WTC11 (cell line): ENCODE results near the gene CHD9. TPM values are rescaled to one million over a fixed set of nuclear protein-coding genes. Genes with fewer than 3 reads are reported as not detected.
A peak's percentile ranks its signal among the peaks of the same experiment; 100 is the strongest.
"Not testable (repeated sequence)": the region's sequence is repeated elsewhere in the genome, so short reads cannot be mapped to it uniquely, and the experiment has no call there.

Experiments used
- ATAC-seq: fragments of 200-7000 bp; cut with Tn5 transposase; 2 replicates; pipeline ENCODE4 v1.10.0; 2021; ENCODE audit warnings: mild to moderate bottlenecking, moderate library complexity
- CTCF ChIA-PET: fragments of 300-600 bp; sonication (Branson Sonifier 250); formaldehyde crosslinking; loops from one replicate; lab custom pipeline; 2021; ENCODE audit warnings: antibody characterized with exemption; lab: Charles Lee
- POLR2A ChIA-PET: fragments of 350-600 bp; sonication (Branson Sonifier 250); formaldehyde crosslinking; loops from one replicate; lab custom pipeline; 2021; ENCODE audit warnings: antibody characterized with exemption; lab: Charles Lee
- DNase-seq: peaks from one replicate; pipeline ENCODE4 v3.0.0; 2021; ENCODE audit warnings: low spot score
- H3K27ac Mint-ChIP-seq: 2 replicates; pipeline ENCODE4 v1.8.0; 2021; ENCODE audit warnings: mixed read lengths
- H3K27me3 Mint-ChIP-seq: 2 replicates; pipeline ENCODE4 v1.8.0; 2021; ENCODE audit warnings: low read depth, mild to moderate bottlenecking, moderate library complexity, mixed read lengths
- H3K36me3 Mint-ChIP-seq: 2 replicates; pipeline ENCODE4 v1.8.0; 2021; ENCODE audit warnings: mixed read lengths
- H3K4me1 Mint-ChIP-seq: 2 replicates; pipeline ENCODE4 v1.8.0; 2022; ENCODE audit warnings: mixed read lengths
- H3K4me3 Mint-ChIP-seq: 2 replicates; pipeline ENCODE4 v1.8.0; 2021; ENCODE audit warnings: mild to moderate bottlenecking, moderate library complexity, mixed read lengths
- H3K9me3 Mint-ChIP-seq: 2 replicates; pipeline ENCODE4 v1.8.0; 2021; ENCODE audit warnings: mixed read lengths
- CBFB ChIP-seq: sonication (generic); formaldehyde crosslinking; IDR thresholded peaks from 2 replicates; pipeline ENCODE4 v1.8.1; 2022; ENCODE audit warnings: mild to moderate bottlenecking, low read depth, missing genetic modification reagents
- GABPB1 ChIP-seq: sonication (generic); formaldehyde crosslinking; IDR thresholded peaks from 2 replicates; pipeline ENCODE4 v1.8.1; 2023; ENCODE audit warnings: mild to moderate bottlenecking, missing genetic modification reagents
- GRHL2 ChIP-seq: fragments of 250-450 bp; sonication (Bioruptor Pico); IDR thresholded peaks from 2 replicates; pipeline ENCODE4 v1.8.0; 2022; ENCODE audit warnings: mild to moderate bottlenecking, moderate library complexity; ENCODE audit not compliant: insufficient replicate concordance, severe bottlenecking
- KAT7 ChIP-seq: sonication (generic); formaldehyde crosslinking; IDR thresholded peaks from 2 replicates; pipeline ENCODE4 v1.8.1; 2023; ENCODE audit warnings: missing genetic modification reagents, mild to moderate bottlenecking, borderline replicate concordance
- NFE2L1 ChIP-seq: sonication (generic); formaldehyde crosslinking; IDR thresholded peaks from 2 replicates; pipeline ENCODE4 v1.8.1; 2023; ENCODE audit warnings: missing genetic modification reagents
- NR3C1 ChIP-seq: sonication (generic); formaldehyde crosslinking; conservative IDR thresholded peaks from 2 replicates; pipeline ENCODE4 v1.8.1; 2023; ENCODE audit warnings: low read depth, mild to moderate bottlenecking, missing genetic modification reagents
- SP1 ChIP-seq: sonication (generic); formaldehyde crosslinking; conservative IDR thresholded peaks from 2 replicates; pipeline ENCODE4 v1.8.1; 2022; ENCODE audit warnings: missing genetic modification reagents
- TEAD1 ChIP-seq: sonication (generic); formaldehyde crosslinking; IDR thresholded peaks from 2 replicates; pipeline ENCODE4 v1.8.0; 2022; ENCODE audit warnings: mild to moderate bottlenecking, missing genetic modification reagents
- ZNF263 ChIP-seq: sonication (generic); formaldehyde crosslinking; IDR thresholded peaks from 2 replicates; pipeline ENCODE4 v1.8.1; 2022; ENCODE audit warnings: low read depth, mild to moderate bottlenecking, moderate library complexity, missing genetic modification reagents
- total RNA-seq: library from RNA; stranded (reverse); gene quantifications from 3 replicates; pipeline ENCODE4 v1.2.3, GENCODE V29; 2021
- TF ChIP-seq, protein P1 (sequence below): sonication (generic); formaldehyde crosslinking; IDR thresholded peaks from 2 replicates; pipeline ENCODE4 v1.8.1; 2023; ENCODE audit warnings: mild to moderate bottlenecking, missing genetic modification reagents, moderate library complexity
- TF ChIP-seq, protein P2 (sequence below): fragments of 250-450 bp; sonication (Bioruptor Pico); IDR thresholded peaks from 2 replicates; pipeline ENCODE4 v1.8.0; 2021; ENCODE audit warnings: mild to moderate bottlenecking
- TF ChIP-seq, protein P3 (sequence below): sonication (generic); formaldehyde crosslinking; IDR thresholded peaks from 2 replicates; pipeline ENCODE4 v1.8.0; 2023; ENCODE audit warnings: mild to moderate bottlenecking, missing genetic modification reagents
- TF ChIP-seq, protein P4 (sequence below): sonication (generic); formaldehyde crosslinking; IDR thresholded peaks from 2 replicates; pipeline ENCODE4 v1.8.1; 2023; ENCODE audit warnings: mild to moderate bottlenecking, missing genetic modification reagents
- TF ChIP-seq, protein P5 (sequence below): fragments of 250-450 bp; sonication (Bioruptor Pico); IDR thresholded peaks from 2 replicates; pipeline ENCODE4 v1.9.0; 2021; ENCODE audit warnings: mild to moderate bottlenecking

The CHD9 gene
- total RNA-seq, 1 experiment from 2014 or later, result 31.3 TPM

DNA sequence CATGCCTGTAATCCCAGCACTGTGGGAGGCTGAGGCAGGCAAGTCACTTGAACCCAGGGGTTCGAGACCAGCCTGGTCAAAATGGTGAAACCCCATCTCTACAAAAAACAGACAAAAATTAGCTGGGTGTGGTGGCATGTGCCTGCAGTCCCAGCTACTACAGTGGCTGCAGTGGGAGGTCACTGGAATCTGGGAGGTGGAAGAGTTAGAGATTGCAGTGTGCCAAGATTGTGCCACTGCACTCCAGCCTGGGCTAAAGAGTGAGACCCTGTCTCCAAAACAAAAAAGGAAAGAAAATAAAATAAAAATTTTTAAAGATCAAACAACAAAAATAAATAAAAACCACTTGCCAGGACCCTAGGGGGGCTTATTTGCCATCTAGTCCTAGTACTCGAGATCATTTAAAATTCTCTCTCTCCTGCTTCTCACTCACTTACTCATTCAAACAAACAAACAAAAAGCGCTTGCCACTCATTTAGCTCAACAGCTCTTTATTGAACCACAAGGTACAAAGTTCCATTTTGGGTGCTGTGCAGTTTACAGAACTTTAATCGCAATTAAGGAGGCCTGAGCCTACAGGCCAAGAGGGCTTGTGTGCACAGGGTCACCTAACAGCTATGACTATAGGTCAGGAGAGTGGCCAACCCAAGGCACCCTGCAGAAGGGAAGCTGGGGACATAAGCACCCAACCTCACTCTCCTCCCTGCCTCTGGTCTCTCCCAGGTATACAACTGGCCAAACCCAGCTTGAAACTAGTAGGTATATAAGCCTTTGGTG lies 6.5 kb upstream of the CHD9 start (continued):
- TF ChIP-seq, protein P1, sequence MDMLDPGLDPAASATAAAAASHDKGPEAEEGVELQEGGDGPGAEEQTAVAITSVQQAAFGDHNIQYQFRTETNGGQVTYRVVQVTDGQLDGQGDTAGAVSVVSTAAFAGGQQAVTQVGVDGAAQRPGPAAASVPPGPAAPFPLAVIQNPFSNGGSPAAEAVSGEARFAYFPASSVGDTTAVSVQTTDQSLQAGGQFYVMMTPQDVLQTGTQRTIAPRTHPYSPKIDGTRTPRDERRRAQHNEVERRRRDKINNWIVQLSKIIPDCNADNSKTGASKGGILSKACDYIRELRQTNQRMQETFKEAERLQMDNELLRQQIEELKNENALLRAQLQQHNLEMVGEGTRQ (CRISPR knock-in tag), result no peak
- no peak for TF ChIP-seq GRHL2
- no peak for TF ChIP-seq TEAD1

DNA sequence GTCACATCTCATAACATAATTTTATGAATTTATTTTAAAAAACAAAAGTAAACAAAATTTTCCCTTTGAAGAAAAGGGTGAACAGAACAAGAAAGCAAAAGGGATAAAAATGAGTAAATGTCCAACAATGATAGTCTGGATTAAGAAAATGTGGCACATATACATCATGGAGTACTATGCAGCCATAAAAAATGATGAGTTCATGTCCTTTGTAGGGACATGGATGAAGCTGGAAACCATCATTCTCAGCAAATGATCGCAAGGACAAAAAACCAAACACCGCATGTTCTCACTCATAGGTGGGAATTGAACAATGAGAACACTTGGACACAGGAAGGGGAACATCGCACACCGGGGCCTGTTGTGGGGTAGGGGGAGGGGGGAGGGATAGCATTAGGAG lies 3.5 kb upstream of the CHD9 start:
- H3K9me3 Mint-ChIP-seq, result peaks cover 12% of the 10 kb centered on the region
- POLR2A ChIA-PET, result interaction anchor here (0.7 kb wide), 1 partner anchor 8 kb away, joined by 3 read pairs; no protein-coding TSS in a partner anchor

DNA sequence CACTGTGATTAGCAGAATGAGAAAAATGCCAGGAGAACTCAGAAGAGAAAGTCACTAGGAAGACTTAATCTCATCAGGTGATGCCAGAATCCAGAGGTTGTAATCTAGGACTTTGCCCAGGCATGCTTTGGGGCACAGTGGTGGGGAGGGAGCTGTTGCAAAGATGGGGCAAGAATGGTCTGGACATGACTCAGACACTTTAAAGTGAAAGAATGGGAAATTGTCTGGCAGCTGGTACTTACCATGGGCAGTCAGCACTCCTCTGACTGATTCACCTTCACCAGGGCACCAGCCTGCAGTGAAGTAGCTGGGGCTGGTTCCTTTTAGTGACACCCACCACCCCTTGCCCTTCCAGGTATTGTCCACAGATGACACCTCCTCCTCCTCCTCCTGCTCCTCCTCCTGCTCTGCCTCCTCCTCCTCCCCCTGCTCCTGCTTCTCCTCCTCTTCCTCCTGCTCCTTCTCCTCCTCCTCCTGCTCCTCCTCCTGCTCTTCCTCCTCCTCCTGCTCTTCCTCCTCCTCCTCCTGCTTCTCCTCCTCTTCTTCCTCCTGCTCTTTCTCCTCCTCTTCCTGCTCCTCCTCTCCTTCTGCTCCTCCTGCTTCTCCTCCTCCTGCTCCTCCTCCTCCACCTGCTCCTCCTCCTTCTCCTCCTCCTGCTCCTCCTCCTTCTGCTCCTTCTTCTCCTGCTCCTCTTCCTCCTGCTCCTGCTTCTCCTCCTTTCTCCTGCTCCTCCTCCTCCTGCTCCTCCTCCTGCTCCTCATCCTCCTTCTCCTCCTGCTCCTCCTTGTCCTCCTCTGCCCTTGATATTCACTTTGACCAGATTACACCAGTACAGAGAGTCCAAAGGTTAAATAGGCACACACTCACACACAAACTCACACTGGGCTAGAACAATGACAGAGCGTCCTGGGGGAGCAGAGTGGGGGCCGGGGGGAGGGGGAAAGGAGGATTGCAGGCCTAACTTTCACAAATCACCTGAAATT lies 2.0 kb upstream of the CHD9 start, which contains the start of gene CHD9NB:
CHD9NB (minus strand) TSS at position 379 of the 983 bp plus-strand sequence. CDS start 8,739 bp downstream, outside the sequence.
- H3K36me3 Mint-ChIP-seq, result peaks cover 2% of the 10 kb centered on the region; the same call in 1 of the 2 replicates
- H3K9me3 Mint-ChIP-seq, result no peaks in the 10 kb centered on the region
- peaks cover 10% of the 10 kb centered on the region; the same call in 1 of the 2 replicates for H3K27me3 Mint-ChIP-seq
- H3K27ac Mint-ChIP-seq, result no peak within 1 kb of the TSS
- no peak within 1 kb of the TSS for H3K4me3 Mint-ChIP-seq
- ChIA-PET CTCF (interaction anchor here (1.5 kb wide), 1 partner anchor 30 kb away, joined by 3 read pairs; no protein-coding TSS in a partner anchor), POLR2A (no interaction called here)
- H3K4me1 Mint-ChIP-seq, result peaks cover 30% of the 10 kb centered on the region
- no peak for ATAC-seq
- no peak for DNase-seq
- TF ChIP-seq, protein P2, sequence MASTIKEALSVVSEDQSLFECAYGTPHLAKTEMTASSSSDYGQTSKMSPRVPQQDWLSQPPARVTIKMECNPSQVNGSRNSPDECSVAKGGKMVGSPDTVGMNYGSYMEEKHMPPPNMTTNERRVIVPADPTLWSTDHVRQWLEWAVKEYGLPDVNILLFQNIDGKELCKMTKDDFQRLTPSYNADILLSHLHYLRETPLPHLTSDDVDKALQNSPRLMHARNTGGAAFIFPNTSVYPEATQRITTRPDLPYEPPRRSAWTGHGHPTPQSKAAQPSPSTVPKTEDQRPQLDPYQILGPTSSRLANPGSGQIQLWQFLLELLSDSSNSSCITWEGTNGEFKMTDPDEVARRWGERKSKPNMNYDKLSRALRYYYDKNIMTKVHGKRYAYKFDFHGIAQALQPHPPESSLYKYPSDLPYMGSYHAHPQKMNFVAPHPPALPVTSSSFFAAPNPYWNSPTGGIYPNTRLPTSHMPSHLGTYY (CRISPR knock-in tag), result no peak
- TF ChIP-seq ZNF263 (peak; percentile 94), GABPB1 (CRISPR knock-in tag) (peak; percentile 72), NFE2L1 (CRISPR knock-in tag) (0 out of 2 replicates have a peak, but pooled peaks have one; percentile 12)
- TF ChIP-seq, all 79 proteins: peak for 3

More for the DNA sequence above, 3.5 kb upstream of the CHD9 start:
- not testable (repeated sequence) for H3K4me3 Mint-ChIP-seq, ATAC-seq, DNase-seq, H3K27ac Mint-ChIP-seq
- CTCF ChIA-PET, result interaction anchor here (1.5 kb wide), 1 partner anchor 29 kb away, joined by 3 read pairs; no protein-coding TSS in a partner anchor
- H3K4me1 Mint-ChIP-seq, result peaks cover 22% of the 10 kb centered on the region
- peaks cover 14% of the 10 kb centered on the region for H3K36me3 Mint-ChIP-seq
- peaks cover 24% of the 10 kb centered on the region for H3K27me3 Mint-ChIP-seq

DNA sequence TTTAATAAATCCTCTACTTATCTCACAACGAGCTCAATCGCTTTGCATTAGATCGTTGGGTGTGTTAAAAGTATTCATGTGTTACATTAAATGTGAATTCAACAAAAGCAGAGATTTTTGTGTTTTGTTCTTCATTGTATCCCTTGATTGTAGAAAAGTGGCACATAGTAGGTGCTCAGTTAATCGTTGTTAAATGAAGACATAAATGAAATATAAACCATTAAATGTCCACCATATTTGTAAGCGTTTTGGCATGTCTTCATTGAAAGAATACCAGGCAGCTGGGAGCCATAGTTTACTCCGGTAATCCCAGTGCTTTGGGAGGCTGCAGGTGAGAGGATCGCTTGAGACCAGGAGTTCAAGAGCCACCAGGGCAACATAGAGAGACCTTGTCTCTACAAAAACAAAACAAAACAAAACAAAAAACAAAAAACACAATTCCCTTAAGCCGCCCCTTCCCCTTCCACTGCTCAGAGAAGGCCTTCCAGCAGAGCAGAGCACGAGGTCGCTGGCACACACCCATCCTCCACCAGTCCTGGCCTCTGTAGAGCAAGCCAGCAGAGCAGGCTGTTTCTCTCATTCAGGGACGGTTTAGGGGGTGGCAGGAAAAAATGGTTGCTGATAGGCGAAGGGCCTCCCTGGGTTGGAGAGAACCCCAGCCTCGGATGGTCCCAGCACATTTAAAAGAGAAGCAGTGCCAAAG lies 673 bp upstream of the CHD9 start:
- POLR2A ChIA-PET, result interaction anchor here (1.1 to 2.0 kb wide), 4 partner anchors 11 to 229 kb away, joined by 4 to 11 read pairs (median 5); no protein-coding TSS in a partner anchor
- peak; percentile 9 for ATAC-seq
- CTCF ChIA-PET, result interaction anchor here (0.6 to 2.6 kb wide), 19 partner anchors 9 to 1921 kb away, joined by 3 to 21 read pairs (median 6); no protein-coding TSS in a partner anchor
- TF ChIP-seq, protein P3, sequence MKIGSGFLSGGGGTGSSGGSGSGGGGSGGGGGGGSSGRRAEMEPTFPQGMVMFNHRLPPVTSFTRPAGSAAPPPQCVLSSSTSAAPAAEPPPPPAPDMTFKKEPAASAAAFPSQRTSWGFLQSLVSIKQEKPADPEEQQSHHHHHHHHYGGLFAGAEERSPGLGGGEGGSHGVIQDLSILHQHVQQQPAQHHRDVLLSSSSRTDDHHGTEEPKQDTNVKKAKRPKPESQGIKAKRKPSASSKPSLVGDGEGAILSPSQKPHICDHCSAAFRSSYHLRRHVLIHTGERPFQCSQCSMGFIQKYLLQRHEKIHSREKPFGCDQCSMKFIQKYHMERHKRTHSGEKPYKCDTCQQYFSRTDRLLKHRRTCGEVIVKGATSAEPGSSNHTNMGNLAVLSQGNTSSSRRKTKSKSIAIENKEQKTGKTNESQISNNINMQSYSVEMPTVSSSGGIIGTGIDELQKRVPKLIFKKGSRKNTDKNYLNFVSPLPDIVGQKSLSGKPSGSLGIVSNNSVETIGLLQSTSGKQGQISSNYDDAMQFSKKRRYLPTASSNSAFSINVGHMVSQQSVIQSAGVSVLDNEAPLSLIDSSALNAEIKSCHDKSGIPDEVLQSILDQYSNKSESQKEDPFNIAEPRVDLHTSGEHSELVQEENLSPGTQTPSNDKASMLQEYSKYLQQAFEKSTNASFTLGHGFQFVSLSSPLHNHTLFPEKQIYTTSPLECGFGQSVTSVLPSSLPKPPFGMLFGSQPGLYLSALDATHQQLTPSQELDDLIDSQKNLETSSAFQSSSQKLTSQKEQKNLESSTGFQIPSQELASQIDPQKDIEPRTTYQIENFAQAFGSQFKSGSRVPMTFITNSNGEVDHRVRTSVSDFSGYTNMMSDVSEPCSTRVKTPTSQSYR (CRISPR knock-in tag), result no peak
- TF ChIP-seq TEAD1, result no peak
- TF ChIP-seq, protein P4, sequence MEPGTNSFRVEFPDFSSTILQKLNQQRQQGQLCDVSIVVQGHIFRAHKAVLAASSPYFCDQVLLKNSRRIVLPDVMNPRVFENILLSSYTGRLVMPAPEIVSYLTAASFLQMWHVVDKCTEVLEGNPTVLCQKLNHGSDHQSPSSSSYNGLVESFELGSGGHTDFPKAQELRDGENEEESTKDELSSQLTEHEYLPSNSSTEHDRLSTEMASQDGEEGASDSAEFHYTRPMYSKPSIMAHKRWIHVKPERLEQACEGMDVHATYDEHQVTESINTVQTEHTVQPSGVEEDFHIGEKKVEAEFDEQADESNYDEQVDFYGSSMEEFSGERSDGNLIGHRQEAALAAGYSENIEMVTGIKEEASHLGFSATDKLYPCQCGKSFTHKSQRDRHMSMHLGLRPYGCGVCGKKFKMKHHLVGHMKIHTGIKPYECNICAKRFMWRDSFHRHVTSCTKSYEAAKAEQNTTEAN (CRISPR knock-in tag), result no peak
- TF ChIP-seq KAT7 (CRISPR knock-in tag), result no peak
- TF ChIP-seq SP1 (CRISPR knock-in tag), result no peak
- TF ChIP-seq CBFB (CRISPR knock-in tag), result no peak
- TF ChIP-seq NR3C1 (CRISPR knock-in tag), result no peak
- TF ChIP-seq, protein P5, sequence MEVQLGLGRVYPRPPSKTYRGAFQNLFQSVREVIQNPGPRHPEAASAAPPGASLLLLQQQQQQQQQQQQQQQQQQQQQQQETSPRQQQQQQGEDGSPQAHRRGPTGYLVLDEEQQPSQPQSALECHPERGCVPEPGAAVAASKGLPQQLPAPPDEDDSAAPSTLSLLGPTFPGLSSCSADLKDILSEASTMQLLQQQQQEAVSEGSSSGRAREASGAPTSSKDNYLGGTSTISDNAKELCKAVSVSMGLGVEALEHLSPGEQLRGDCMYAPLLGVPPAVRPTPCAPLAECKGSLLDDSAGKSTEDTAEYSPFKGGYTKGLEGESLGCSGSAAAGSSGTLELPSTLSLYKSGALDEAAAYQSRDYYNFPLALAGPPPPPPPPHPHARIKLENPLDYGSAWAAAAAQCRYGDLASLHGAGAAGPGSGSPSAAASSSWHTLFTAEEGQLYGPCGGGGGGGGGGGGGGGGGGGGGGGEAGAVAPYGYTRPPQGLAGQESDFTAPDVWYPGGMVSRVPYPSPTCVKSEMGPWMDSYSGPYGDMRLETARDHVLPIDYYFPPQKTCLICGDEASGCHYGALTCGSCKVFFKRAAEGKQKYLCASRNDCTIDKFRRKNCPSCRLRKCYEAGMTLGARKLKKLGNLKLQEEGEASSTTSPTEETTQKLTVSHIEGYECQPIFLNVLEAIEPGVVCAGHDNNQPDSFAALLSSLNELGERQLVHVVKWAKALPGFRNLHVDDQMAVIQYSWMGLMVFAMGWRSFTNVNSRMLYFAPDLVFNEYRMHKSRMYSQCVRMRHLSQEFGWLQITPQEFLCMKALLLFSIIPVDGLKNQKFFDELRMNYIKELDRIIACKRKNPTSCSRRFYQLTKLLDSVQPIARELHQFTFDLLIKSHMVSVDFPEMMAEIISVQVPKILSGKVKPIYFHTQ, result 0 out of 2 replicates have a peak, but pooled peaks have one; percentile 29
- TF ChIP-seq, all 79 proteins: peak for 1
- Mint-ChIP-seq H3K4me3 (peak overlapping the region; percentile 51), H3K27ac (no peak overlapping the region), H3K27me3 (peaks cover 10% of the 10 kb centered on the region; the same call in 1 of the 2 replicates), H3K36me3 (no peaks in the 10 kb centered on the region), H3K9me3 (no peaks in the 10 kb centered on the region), H3K4me1 (peaks cover 38% of the 10 kb centered on the region)
- DNase-seq, result no peak
